ENCODE data around the gene PPP1R14B.

Gene PPP1R14B

DNA sequence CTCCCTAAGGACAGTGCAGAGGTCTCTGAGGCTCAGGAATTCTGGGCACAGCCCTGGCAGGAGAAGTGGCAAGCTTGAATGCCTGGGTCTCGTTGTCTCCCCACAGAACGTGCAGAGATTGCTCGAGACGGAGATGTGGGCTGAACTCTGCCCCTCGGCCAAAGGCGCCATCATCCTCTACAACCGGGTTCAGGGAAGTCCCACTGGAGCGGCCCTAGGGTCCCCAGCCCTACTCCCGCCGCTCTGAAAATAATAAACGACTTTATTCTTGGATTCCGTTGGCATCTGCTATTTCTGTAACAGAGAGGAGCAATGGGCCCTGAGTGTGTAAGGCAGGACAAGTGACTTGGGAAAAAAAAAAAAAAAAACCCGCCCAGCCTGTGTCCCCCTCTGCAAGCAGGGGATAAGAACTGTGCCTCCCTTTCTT lies 17.0 kb downstream of the PPP1R14B start:
- DNase-seq, result no peak

DNA sequence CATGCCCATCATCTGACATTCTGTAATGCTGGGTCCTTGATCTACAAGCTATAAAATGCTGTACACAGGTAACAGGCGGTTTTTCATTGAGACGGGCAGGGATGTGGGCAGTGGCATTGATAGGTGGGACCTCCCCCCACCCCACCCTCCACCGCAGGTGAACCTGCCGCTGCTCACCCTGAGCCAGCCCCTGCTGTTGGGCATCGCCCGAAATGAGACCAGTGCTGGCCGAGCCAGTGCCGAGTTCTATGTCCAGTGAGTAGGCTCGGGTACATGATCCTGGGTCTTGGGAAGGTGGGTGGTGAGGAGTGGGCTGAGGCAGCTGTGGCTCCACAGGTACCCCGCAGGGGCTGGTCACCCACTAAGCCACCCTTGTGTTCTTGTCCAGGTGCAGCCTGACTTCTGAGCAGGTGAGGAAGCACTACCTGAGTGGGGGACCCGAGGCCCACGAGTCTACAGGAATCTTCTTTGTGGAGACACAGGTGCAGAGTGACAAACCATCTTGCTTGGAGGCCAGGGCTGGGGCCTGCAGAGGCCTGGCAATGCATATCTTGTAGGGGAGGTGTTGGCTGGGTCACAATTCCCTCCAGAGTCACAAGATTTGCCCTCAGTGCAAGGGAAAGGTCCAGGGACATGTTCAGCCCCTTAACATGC lies 17.5 kb downstream of the PPP1R14B start:
- DNase-seq, result no peak

DNA sequence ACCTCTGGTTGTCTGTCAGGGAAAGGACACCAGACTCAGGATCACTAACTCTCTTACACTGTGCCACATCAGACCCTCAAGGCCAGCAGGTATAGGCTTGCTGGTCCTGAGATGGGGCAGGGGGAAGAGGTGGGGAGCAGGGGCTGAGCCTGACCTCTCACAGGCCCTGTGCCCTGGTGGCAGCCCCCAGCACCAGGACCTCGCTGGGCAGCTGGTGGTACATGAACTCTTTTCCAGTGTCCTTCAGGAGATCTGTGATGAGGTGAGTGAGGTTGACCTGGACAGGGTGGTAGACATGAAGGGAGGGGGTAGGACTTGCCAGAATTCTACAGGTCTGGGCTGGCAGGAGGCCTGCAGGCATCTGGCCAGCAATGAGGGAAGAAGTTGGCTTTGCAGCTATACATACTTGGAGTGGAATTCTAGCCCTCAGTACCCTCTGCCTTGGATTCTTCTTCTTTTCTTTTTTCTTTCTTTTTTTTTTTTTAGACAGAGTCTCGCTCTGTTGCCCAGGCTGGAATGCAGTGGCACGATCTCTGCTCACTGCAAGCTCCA lies 19.3 kb downstream of the PPP1R14B start:
- DNase-seq, result no peak

DNA sequence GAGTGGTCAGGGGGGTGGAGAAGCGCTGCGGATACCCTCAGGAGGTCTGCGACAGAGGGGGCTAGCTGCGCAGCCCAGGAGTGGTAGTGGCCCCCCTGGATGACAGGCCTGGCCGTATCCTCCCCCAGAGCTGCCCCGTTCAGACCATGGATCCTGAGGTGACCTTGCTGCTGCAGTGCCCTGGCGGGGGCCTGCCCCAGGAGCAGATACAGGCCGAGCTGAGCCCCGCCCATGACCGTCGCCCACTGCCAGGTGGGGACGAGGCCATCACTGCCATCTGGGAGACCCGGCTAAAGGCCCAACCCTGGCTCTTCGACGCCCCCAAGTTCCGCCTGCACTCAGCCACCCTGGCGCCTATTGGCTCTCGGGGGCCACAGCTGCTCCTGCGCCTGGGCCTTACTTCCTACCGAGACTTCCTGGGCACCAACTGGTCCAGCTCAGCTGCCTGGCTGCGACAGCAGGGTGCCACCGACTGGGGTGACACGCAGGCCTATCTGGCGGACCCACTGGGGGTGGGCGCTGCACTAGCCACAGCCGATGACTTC lies 20.2 kb downstream of the PPP1R14B start:
- peak; percentile 64 for DNase-seq

DNA sequence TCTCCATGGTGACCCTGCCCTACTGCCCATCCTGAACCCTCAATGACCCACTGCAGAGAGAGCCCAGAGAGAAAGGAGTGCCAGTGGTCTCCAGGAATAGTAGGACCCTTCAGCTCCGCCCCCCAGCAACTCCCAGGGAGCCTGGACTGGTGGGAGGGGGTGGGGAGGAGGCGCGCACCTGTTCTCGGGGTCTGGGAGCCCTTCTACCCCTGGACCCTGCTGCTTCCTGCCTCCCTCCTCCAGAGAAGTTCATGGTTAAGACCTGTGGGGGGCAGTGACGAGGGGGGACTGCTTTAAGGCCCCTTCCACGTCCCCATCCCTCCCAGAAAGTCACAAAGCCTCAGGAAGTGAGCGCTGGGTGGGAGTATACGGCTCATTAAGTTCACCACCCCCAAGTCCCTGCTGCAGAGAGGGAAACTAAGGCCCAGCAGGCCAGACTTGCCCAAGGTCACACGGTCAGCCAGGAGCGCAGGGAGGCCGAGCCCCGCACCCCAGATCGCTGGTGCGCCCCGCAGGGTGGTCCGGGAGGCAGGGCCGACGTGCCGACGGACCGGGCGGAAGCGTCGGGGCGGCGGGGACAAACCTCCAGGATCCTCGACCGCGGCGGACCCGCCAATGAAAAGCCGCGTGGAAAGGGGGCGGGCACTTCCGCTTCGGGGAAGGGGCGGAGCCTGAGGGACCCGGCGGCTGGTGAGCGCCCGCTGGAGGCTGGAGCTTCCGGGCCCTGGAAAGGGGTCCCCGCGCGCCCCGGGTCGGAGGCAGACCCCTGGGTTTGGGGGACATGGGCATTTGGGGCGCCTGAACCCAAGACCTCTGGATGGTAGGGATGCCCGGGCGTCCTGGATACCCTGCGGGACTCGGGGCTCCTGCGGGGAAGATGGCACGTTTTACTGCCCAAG lies 20.9 kb downstream of the PPP1R14B start, which contains the start of the genes NUDT22 and TRPT1:
TSS of gene NUDT22 (plus strand) at position 667 of the 899 bp plus-strand sequence. CDS start 379 bp downstream, outside the sequence.
TSS of gene TRPT1 (minus strand) at position 579 of the 899 bp plus-strand sequence. CDS start at position 253, 326 bp downstream.
- DNase-seq, result peak; percentile 94

DNA sequence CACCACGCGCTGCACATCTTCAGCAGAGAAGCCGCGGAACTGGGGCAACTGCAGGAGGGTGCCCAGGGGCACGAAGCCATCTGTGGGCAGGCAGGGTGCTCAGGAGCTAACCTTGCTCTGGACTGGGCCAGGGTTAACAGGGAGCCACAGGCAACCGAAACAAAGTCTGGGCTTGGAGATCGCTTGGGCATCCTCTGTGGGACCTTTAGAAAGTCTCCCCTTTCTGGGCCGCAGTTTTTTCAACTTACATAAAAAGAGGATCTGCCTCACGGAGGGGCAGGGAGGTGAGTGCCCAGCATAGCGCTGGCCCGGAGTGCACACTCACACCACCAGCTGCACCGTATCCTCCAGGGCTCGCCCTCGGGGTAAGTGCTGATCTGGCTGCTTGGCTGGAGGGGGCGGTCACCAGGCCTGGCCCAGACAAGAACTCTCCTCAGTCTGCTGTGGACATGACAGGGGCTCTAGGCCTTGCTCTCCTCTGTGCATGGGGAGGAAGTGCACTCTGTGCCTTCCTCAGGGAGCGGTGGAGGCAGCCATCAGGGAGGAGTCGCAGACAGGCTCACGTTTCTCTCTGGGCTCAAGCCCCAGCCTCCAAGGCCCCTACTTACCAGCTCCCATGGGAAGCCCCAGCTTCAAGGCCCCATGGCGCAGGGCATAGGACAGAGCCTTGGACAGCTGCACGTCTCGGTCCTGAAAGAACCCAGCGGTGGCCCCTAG lies 21.7 kb downstream of the PPP1R14B start:
- no peak for DNase-seq

DNA sequence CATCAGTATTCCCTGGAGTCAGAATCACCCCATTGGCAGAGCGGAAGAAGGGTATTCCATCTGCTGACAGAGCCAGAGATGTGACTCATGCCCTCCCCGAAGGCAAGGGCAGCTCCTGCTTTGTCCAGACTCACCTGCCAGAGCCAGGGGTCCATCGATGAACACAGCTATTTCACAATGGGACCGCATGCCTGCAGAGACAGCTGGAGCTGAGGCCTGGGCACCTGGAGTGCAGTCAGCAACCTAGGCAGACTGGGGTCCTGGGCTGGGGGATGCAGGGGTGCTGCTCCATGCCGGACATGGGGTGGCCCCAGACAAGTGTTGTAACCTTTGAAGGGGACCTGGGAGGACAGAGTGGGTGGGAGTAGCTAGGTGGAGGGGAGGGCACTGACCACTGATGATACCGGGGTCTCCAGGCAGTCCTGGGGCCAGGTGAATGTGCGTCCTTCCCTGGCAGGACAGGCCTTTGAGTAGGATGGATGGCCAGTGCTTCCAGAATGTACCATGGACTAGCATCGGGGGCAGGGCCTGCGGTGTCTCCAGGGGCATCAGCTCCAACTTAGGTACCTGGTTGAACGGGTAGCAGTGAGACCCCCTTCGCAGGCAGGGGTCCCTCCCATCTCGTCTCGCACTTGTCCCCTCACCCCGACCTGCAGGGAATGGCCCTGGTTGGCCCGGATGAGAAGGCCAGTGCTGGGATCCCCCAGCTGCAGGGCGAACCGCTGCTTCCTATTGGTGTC lies 22.4 kb downstream of the PPP1R14B start:
- no peak for DNase-seq

DNA sequence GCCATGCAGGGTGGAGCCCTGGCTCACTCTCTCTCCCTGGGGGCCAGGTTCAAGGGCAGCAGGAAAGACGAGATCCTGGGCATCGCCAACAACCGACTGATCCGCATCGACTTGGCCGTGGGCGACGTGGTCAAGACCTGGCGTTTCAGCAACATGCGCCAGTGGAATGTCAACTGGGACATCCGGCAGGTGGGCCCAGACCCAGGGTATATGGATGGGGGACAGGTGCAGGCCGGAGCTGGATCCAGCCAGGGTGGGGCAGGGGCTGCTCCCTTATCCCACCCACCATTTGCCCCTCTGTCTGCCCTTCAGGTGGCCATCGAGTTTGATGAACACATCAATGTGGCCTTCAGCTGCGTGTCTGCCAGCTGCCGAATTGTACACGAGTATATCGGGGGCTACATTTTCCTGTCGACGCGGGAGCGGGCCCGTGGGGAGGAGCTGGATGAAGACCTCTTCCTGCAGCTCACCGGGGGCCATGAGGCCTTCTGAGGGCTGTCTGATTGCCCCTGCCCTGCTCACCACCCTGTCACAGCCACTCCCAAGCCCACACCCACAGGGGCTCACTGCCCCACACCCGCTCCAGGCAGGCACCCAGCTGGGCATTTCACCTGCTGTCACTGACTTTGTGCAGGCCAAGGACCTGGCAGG lies 23.6 kb downstream of the PPP1R14B start:
- DNase-seq, result no peak

DNA sequence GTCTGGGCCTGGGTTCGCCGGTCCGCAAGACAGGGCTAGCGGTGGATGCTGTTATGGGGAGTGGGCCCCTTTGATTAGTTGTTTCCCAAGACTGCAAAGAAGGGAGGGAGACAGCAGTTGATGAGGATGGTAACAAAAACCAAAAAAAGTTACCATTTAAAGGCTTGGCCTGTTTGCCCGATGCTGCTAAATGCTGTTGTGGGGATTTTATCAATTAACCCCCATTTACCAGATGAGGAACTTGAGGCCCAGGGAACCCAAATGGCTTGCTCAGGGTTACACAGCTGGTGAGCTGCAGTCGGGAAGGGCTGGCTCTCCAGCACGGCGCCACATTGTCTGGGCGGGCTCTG lies 24.1 kb downstream of the PPP1R14B start:
- no peak for DNase-seq

DNA sequence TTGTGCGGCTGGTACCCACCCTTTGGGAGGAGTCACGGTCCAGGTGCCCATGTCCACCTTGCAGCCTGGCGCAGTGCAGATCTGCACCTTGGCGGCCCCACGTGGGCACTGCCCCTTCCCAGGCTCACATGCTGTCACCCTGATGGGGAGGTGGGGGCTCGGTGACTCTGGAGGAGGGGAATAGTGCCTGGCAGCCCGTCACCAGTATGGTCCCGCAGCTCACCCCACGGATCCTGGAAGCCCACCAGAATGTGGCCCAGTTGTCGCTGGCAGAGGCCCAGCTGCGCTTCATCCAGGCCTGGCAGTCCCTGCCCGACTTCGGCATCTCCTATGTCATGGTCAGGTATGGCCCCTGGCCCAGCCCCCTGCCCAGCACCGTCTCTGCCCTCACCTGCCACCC lies 25.9 kb downstream of the PPP1R14B start:
- DNase-seq, result no peak

DNA sequence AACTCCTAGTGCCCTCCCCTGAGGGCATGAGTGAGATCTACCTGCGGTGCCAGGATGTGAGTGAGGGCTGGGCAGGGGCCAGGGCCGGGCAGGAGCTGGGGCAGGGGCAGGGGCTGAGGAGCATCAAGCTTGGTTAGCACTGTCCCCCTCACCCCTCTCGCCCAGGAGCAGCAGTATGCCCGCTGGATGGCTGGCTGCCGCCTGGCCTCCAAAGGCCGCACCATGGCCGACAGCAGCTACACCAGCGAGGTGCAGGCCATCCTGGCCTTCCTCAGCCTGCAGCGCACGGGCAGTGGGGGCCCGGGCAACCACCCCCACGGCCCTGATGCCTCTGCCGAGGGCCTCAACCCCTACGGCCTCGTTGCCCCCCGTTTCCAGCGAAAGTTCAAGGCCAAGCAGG lies 26.5 kb downstream of the PPP1R14B start:
- no peak for DNase-seq

DNA sequence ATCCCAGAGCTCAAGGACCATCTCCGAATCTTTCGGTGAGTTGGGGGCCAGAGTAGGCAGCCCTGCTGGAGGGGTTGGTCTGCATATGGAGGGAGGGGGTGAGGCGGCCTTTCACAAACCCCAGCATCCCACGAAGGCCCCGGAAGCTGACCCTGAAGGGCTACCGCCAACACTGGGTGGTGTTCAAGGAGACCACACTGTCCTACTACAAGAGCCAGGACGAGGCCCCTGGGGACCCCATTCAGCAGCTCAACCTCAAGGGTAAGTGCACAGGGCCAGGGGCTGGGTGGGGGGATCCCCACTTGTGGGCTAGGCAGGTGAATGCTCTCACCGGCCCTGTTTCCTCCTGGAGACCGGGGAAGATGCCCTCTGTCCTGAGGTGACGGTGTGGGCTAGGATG lies 27.0 kb downstream of the PPP1R14B start:
- no peak for DNase-seq

DNA sequence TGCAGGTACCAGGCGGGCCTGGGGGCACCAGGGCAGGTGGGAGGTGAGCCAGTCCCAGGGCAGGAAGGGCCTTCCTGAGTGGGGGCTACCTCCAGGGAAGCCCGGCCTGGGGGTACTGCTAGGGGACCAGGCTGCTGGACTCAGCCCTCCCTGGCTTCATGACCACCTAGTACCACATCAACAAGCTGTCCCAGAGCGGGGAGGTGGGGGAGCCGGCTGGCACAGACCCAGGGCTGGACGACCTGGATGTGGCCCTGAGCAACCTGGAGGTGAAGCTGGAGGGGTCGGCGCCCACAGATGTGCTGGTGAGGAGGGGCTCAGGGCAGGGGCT lies 27.4 kb downstream of the PPP1R14B start:
- DNase-seq, result no peak

DNA sequence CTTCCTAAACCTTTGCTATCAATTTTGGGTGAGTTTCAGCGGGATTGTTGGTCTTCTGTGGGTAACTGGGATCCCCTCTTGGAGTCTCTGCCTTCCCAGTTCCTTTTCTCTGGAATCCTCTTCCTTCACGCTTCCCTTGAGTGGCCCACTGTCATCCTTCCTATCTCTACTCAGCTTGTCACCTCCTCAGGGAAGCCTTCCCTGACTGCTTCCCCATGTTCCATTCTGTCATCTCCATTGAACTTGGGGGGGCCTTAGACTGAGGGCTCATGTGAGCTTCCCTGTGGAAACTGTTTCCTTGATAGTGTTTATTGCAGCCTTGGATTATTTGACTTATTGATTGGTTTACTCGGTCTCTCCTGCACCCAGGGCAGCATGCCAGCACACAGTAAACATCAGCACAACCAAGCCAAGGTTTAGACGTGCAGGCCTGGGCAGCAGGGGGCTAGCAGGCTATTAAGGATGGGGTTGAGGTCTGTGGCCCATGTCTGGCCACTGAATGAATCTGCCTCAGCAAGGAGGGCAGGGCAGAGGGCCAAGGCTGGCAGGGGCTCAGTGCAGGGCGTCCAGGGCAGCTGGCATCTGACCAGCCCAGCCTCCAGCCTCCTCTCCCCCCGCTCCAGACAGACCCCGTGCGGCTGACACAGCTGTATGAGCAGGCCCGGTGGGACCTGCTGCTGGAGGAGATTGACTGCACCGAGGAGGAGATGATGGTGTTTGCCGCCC lies 28.0 kb downstream of the PPP1R14B start:
- no peak for DNase-seq

DNA sequence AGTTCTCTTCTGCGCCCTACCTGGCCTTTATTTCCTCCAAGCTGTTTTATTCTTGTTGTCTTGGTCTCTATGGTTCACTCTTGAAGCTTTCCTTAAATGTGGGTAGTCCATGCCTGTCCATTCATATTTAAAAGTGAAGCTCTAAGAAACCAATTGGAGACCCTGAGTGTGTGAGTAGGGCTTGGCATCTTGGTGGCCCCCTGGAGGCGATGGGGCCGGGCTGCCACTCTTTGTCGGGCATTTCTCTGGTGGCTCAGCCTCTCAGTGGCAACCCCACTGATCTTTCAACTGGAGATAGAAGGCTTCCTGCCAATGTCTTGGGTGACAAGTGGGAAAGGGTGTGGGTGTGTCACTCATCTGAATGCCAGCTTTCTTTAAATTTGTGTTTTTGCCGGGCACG lies 29.9 kb downstream of the PPP1R14B start:
- DNase-seq, result no peak

DNA sequence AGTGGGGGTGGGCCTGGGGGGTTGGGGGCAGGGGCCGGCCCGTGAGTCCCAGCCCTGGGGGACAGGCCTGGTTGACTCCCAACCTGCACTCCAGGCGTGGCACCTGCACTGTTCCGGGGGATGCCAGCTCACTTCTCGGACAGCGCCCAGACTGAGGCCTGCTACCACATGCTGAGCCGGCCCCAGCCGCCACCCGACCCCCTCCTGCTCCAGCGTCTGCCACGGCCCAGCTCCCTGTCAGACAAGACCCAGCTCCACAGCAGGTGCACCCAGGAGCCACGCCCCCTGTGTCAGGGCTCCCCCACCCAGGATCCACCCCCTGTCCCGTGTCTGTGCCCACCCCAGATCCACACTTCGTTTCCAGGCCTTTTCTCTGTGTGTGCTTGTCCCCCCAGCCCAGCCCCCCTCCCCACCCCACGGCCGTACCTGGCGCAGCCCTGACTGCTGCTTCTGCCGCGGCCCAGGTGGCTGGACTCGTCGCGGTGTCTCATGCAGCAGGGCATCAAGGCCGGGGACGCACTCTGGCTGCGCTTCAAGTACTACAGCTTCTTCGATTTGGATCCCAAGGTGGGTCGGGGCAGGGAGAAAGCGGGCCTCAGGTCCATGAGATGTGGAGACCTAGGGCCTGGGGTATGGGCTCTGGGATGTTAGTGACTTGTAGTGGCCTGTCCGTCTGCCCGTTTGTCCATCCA lies 35.4 kb downstream of the PPP1R14B start:
- DNase-seq, result no peak

DNA sequence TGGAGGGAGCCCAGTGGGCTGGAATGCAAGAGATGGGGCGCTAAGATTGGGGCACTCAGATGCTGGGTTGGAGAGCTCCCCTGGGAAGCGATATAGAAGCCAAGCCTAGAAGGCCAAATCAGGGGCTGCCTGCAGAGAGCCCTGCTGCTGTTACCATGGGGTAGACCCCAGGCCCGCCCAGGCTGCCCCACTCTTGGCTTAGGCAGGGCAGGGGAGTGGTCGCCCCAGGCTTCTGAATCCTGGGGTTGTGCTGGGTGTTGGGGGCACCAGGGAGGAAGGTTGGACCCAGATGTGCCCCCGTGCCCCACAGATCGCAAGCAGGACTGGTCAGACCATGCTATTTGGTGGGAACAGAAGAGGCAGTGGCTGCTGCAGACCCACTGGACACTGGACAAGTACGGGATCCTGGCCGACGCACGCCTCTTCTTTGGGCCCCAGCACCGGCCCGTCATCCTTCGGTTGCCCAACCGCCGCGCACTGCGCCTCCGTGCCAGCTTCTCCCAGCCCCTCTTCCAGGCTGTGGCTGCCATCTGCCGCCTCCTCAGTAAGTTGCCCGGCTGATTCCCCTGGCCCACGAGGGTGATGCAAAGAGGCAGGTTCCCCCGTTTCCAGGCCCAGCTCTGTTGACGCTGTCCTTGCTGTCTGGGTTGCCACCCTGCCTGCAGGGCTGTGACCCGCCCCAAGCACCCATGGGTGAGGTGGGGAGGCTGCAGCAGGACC lies 36.3 kb downstream of the PPP1R14B start:
- DNase-seq, result no peak

DNA sequence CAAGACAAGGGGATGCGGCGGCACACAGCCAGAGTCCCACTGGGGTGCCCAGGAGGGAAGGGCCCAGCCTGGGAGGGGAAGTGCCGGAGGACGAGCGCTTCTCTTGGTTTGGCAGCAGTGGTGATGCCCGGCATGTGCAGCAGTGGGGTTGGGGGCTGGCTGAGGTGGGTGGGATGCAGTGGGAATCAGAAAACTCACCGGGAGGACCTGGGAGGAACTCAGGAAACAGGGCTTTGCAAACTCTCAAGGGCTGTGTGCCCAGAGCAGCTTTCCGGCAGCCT lies 37.2 kb downstream of the PPP1R14B start:
- DNase-seq, result no peak

DNA sequence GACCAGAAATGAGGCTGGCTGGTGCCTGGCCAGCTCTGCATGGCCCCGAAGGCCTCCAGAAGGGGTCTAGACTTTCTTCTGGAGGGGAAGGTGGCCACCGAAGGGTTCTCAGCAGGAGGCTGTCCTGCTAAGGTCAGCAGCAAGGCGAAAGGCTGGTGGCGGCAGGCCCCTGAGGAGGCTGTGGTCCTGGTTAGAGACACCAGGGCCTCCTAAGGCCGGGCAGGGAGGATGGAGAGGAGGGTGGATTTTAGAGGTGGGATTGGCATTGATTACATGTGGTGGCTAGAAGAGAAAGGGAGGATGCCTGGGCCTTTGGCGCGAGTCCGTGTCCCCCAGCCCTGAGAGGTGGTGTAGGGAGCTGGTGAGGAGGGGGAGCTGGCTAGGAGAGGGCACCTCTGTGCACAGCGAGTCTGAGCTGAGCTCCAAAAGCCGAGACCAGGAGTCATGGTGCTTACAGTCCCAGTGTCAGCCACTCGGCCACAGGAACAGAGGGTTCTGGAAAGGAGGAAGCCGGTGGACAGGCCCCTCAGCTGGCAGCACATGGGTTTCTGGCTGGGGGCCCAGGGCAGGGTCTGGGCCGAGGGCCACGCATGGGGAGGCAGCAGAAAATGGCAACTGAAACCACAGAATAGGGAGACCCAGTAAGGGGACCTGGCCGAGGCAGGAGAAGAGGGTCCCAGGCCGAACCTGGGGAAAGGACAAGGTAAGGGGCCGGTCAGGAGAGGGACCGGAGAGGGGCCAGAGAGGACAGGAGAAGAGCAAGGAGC lies 37.8 kb downstream of the PPP1R14B start:
- no peak for DNase-seq

Data from activated naive CD4-positive, alpha-beta T cell treated with Interleukin-2 at 50 U/mL for 16 hours (primary cell).